ENCODE measurements around the gene AKR1B15. TPM values are rescaled to one million over a fixed set of nuclear protein-coding genes. Genes with fewer than 3 reads are reported as not detected.

AKR1B15 gene
- total RNA-seq, 4 donors from 2014 or later: 2.0 TPM; not detected in 3

GRCh38 chr7:134522601-134523000, 26.3 kb upstream of the AKR1B15 start:
- TF ChIP-seq CTCF (IDR thresholded peaks at IDR 0.05; ENCODE audit: low read depth): no peak

GRCh38 chr7:134527979-134528371, 20.9 kb upstream of the AKR1B15 start:
- no peak for TF ChIP-seq CTCF (IDR thresholded peaks at IDR 0.05; ENCODE audit: low read depth)

GRCh38 chr7:134528749-134529148, 20.2 kb upstream of the AKR1B15 start:
- TF ChIP-seq CTCF (IDR thresholded peaks at IDR 0.05; ENCODE audit: low read depth): no peak

- TF ChIP-seq CTCF (IDR thresholded peaks at IDR 0.05; ENCODE audit: low read depth): no peak
Observed at GRCh38 chr7:134530460-134530859, 18.4 kb upstream of the AKR1B15 start.

- TF ChIP-seq CTCF (IDR thresholded peaks at IDR 0.05; ENCODE audit: low read depth): no peak
Observed at GRCh38 chr7:134532180-134532953, 16.5 kb upstream of the AKR1B15 start.

- TF ChIP-seq CTCF (IDR thresholded peaks at IDR 0.05; ENCODE audit: low read depth): no peak
Observed at GRCh38 chr7:134532954-134533218, 16.0 kb upstream of the AKR1B15 start.

GRCh38 chr7:134533288-134533771, 15.6 kb upstream of the AKR1B15 start:
- TF ChIP-seq CTCF (IDR thresholded peaks at IDR 0.05; ENCODE audit: low read depth): no peak
